Keratinocyte (primary cell): ENCODE measurements around the gene RBMS3. TPM values are rescaled to one million over a fixed set of nuclear protein-coding genes. Genes with fewer than 3 reads are reported as not detected.

Source experiments
- DNase-seq: peaks from one replicate; pipeline ENCODE4 v3.0.0-alpha.2; 2011; ENCODE audit warnings: low read depth, missing footprints, low spot score
- FAIRE-seq: peaks from 2 replicates; lab custom pipeline; 2011; peaks lifted over from hg19 to GRCh38; lab: Jason Lieb, UNC
- H2AFZ ChIP-seq: 2 replicates; pipeline ENCODE4 v1.6.0; 2012; ENCODE audit warnings: low read length, control low read depth, inconsistent platforms; ENCODE audit not compliant: control insufficient read depth
- H3K27ac ChIP-seq: 2 replicates; pipeline ENCODE4 v1.5.1; 2011; ENCODE audit warnings: low read length; ENCODE audit not compliant: control insufficient read depth, insufficient read depth
- H3K27me3 ChIP-seq: 3 replicates; pipeline ENCODE4 v1.6.0; 2011; ENCODE audit warnings: low read length; ENCODE audit not compliant: control insufficient read depth, insufficient read depth; ENCODE audit errors: extremely low read depth
- H3K36me3 ChIP-seq, 2 experiments: 2 replicates in 1 of 2; 3 replicates in 1 of 2; pipeline ENCODE4 v1.5.1; 2011; ENCODE audit warnings: low read length in 2 of 2, mild to moderate bottlenecking in 1 of 2; ENCODE audit not compliant: control insufficient read depth in 2 of 2, insufficient read depth in 2 of 2; ENCODE audit errors: extremely low read depth in 1 of 2
- H3K4me1 ChIP-seq: 3 replicates; pipeline ENCODE4 v1.5.1; 2011; ENCODE audit warnings: low read length; ENCODE audit not compliant: control insufficient read depth, insufficient read depth; ENCODE audit errors: extremely low read depth
- H3K4me2 ChIP-seq: 3 replicates; pipeline ENCODE4 v1.6.0; 2011; ENCODE audit warnings: low read depth, low read length; ENCODE audit not compliant: control insufficient read depth, insufficient read depth; ENCODE audit errors: extremely low read depth
- H3K4me3 ChIP-seq, 3 experiments: fragments of 200-600 bp in 1 of 3; sonication (generic) in 1 of 3; 2 replicates in 2 of 3; 3 replicates in 1 of 3; pipeline ENCODE4 v1.5.1; 2011 to 2016; ENCODE audit warnings: low read length in 3 of 3, mild to moderate bottlenecking in 3 of 3, control low read depth in 2 of 3, inconsistent platforms in 1 of 3, low read depth in 1 of 3, mixed read lengths in 1 of 3, mixed run types in 1 of 3, moderate library complexity in 1 of 3; ENCODE audit not compliant: control insufficient read depth in 2 of 3, insufficient read depth in 2 of 3; ENCODE audit errors: extremely low read depth in 1 of 3
- H3K79me2 ChIP-seq: 2 replicates; pipeline ENCODE4 v1.6.0; 2012; ENCODE audit warnings: low read length; ENCODE audit not compliant: control insufficient read depth, insufficient read depth
- H3K9ac ChIP-seq: 3 replicates; pipeline ENCODE4 v1.6.0; 2011; ENCODE audit warnings: low read length; ENCODE audit not compliant: control insufficient read depth, insufficient read depth; ENCODE audit errors: extremely low read depth
- H3K9me1 ChIP-seq: 3 replicates; pipeline ENCODE4 v1.6.0; 2011; ENCODE audit warnings: low read length; ENCODE audit not compliant: control insufficient read depth, insufficient read depth; ENCODE audit errors: extremely low read depth
- H3K9me3 ChIP-seq: 2 replicates; pipeline ENCODE4 v1.5.1; 2012; ENCODE audit warnings: low read depth, low read length; ENCODE audit not compliant: control insufficient read depth
- H4K20me1 ChIP-seq: 3 replicates; pipeline ENCODE4 v1.6.0; 2011; ENCODE audit warnings: low read length; ENCODE audit not compliant: control insufficient read depth, insufficient read depth; ENCODE audit errors: extremely low read depth
- CTCF ChIP-seq, 3 experiments: IDR thresholded peaks in 1 of 3; conservative IDR thresholded peaks in 1 of 3; optimal IDR thresholded peaks in 1 of 3; 2 replicates in 2 of 3; 3 replicates in 1 of 3; pipeline versions ENCODE3 to v1.5.1; 2011; ENCODE audit warnings: low read length in 3 of 3, mild to moderate bottlenecking in 3 of 3, moderate library complexity in 2 of 3, control low read depth in 1 of 3, inconsistent platforms in 1 of 3; ENCODE audit not compliant: insufficient read depth in 2 of 3; ENCODE audit errors: extremely low read depth in 1 of 3
- EZH2 ChIP-seq: IDR thresholded peaks from one replicate; pipeline ENCODE4 v1.6.1; 2012; ENCODE audit warnings: inconsistent platforms, mild to moderate bottlenecking, low read length, moderate library complexity
- dilution Hi-C: fragments of 300-500 bp; cut with MboI; formaldehyde crosslinking; loops from one replicate; pipeline ENCODE4 v1.7.0; 2020; ENCODE audit warnings: low sequenced_read_pairs; ENCODE audit not compliant: extremely low pct_ligation_motif_present
- polyA plus RNA-seq, 5 experiments: library from polyadenylated mRNA; depleted of rRNA in 3 of 5; stranded (reverse) in 3 of 5; stranded (forward) in 1 of 5; unstranded in 1 of 5; fragments of >200 nt; gene quantifications; 1 replicate in 1 of 5; 2 replicates in 3 of 5; 3 replicates in 1 of 5; pipeline versions ENCODE4 v1.2.1 to v1.2.3, GENCODE V29; 2011 to 2012; ENCODE audit warnings: missing spikeins in 2 of 5, low read depth in 1 of 5, low replicate concordance in 1 of 5

Gene RBMS3
- polyA plus RNA-seq, 1 donor (not counting 4 experiments of a cell fraction or from before 2014, with no cell fraction given): 2.3 TPM

GRCh38 chr3:29949940-29950616 lies 669.2 kb downstream of the RBMS3 start:
- H3K27me3 ChIP-seq: no peaks in the 10 kb centered on the region
- H3K4me2 ChIP-seq: no peak overlapping the region
- dilution Hi-C loops: no loop called here
- H3K9ac ChIP-seq: no peak overlapping the region
- no peak for DNase-seq
- no peaks in the 10 kb centered on the region for H3K79me2 ChIP-seq
- no peaks in the 10 kb centered on the region for H3K9me1 ChIP-seq
- no peak overlapping the region for H3K27ac ChIP-seq
- H3K4me1 ChIP-seq: no peaks in the 10 kb centered on the region
- no peak for TF ChIP-seq CTCF (optimal IDR thresholded peaks at IDR 0.05 in 1 of 3, IDR thresholded peaks at IDR 0.05 in 1 of 3, conservative IDR thresholded peaks at IDR 0.05 in 1 of 3; ENCODE audit: extremely low read depth in 1 of 3, insufficient read depth in 2 of 3, low read length in 3 of 3)
- no peak for TF ChIP-seq EZH2
- no peak for FAIRE-seq
- no peaks in the 10 kb centered on the region for H4K20me1 ChIP-seq
- no peaks in the 10 kb centered on the region for H3K9me3 ChIP-seq
- no peaks in the 10 kb centered on the region for H3K36me3 ChIP-seq
- no peak overlapping the region for H3K4me3 ChIP-seq
- H2AFZ ChIP-seq: no peak overlapping the region

GRCh38 chr3:29952431-29952830 lies 671.6 kb downstream of the RBMS3 start:
- Histone ChIP-seq H3K27me3 (no peaks in the 10 kb centered on the region), H3K79me2 (no peaks in the 10 kb centered on the region), H3K36me3 (no peaks in the 10 kb centered on the region), H3K9me3 (no peaks in the 10 kb centered on the region), H2AFZ (no peak overlapping the region), H3K4me2 (no peak overlapping the region), H3K9me1 (no peaks in the 10 kb centered on the region), H4K20me1 (no peaks in the 10 kb centered on the region), H3K4me1 (no peaks in the 10 kb centered on the region), H3K27ac (no peak overlapping the region), H3K9ac (no peak overlapping the region), H3K4me3 (no peak overlapping the region)
- FAIRE-seq (no peak), DNase-seq (no peak)
- no peak for TF ChIP-seq CTCF (optimal IDR thresholded peaks at IDR 0.05 in 1 of 3, IDR thresholded peaks at IDR 0.05 in 1 of 3, conservative IDR thresholded peaks at IDR 0.05 in 1 of 3; ENCODE audit: extremely low read depth in 1 of 3, insufficient read depth in 2 of 3, low read length in 3 of 3)
- no peak for TF ChIP-seq EZH2
- dilution Hi-C loops: no loop called here
